ENCODE results near the gene UCN2. TPM values are rescaled to one million over a fixed set of nuclear protein-coding genes. Genes with fewer than 3 reads are reported as not detected.

The UCN2 gene
- total and polyA plus RNA-seq, 2 of the 8 experiments (the other 6 are each of a cell fraction or from before 2014, with no cell fraction given), result 0.14 TPM; not detected in 1

DNA sequence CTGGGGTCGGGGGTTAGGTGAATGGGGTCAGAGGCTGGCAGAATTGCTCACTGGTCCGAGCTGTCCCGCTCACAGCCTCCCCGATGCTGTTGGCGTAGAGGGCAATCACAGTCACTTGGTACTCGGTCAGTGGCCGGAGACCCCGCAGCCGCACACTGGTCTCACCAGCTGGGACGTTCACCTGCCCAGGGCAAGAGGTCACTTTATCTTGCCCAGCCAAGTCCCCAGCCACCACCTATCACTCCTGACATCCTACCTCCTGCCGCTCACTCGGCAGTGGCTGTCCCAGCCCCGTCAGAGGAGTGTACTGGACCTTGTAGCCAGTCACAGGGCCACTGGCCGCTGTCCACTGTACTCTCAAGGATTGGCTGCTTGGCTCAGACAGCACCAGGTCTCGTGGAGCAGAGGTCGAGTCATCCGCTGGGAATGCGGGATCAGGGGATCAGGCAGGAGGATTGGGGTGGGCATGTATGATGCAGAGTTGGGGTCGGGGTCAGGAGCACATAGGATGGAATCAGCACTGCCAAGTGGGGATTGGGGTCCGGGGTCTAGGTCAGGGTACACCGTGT is 29.0 kb upstream of the UCN2 start (continued):
- TF ChIP-seq, protein P1, sequence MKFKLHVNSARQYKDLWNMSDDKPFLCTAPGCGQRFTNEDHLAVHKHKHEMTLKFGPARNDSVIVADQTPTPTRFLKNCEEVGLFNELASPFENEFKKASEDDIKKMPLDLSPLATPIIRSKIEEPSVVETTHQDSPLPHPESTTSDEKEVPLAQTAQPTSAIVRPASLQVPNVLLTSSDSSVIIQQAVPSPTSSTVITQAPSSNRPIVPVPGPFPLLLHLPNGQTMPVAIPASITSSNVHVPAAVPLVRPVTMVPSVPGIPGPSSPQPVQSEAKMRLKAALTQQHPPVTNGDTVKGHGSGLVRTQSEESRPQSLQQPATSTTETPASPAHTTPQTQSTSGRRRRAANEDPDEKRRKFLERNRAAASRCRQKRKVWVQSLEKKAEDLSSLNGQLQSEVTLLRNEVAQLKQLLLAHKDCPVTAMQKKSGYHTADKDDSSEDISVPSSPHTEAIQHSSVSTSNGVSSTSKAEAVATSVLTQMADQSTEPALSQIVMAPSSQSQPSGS (IDR thresholded peaks at IDR 0.05; ENCODE audit: low read length), result no peak
- TF ChIP-seq JUND (IDR thresholded peaks at IDR 0.05; ENCODE audit: low read length) (no peak), TAF1 (IDR thresholded peaks at IDR 0.05; ENCODE audit: low read depth, low read length) (no peak), KDM5A (IDR thresholded peaks at IDR 0.05; ENCODE audit: low read length) (no peak), POLR2A (IDR thresholded peaks at IDR 0.05; ENCODE audit: control extremely low read depth in 1 of 2, low read depth in 2 of 2, low read length in 2 of 2) (no peak), EZH2 (IDR thresholded peaks at IDR 0.05; ENCODE audit: low read depth, low read length, severe bottlenecking) (no peak)
- TF ChIP-seq, protein P2, sequence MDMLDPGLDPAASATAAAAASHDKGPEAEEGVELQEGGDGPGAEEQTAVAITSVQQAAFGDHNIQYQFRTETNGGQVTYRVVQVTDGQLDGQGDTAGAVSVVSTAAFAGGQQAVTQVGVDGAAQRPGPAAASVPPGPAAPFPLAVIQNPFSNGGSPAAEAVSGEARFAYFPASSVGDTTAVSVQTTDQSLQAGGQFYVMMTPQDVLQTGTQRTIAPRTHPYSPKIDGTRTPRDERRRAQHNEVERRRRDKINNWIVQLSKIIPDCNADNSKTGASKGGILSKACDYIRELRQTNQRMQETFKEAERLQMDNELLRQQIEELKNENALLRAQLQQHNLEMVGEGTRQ (IDR thresholded peaks at IDR 0.05; ENCODE audit: low read length), result no peak

Measured in H1 (cell line).